GM18507 (cell line): ENCODE measurements around the gene GALNT1.

Experiments
- DNase-seq: peaks from one replicate; pipeline ENCODE4 v3.0.0; 2011; ENCODE audit warnings: low read depth; ENCODE audit not compliant: insufficient read length; ENCODE audit errors: extremely low spot score
- FAIRE-seq: peaks from 2 replicates; lab custom pipeline; 2011; peaks lifted over from hg19 to GRCh38; lab: Jason Lieb, UNC

GALNT1 gene

GRCh38 chr18:35646449-35646848, 64.9 kb downstream of the GALNT1 start:
- no peak for DNase-seq
- no peak for FAIRE-seq

- no peak for DNase-seq
- FAIRE-seq = no peak
These were observed 72.0 kb downstream of the GALNT1 start for GRCh38 chr18:35653392-35654135.

- FAIRE-seq (no peak), DNase-seq (no peak)
These were observed 76.6 kb downstream of the GALNT1 start for GRCh38 chr18:35658112-35658511.

- FAIRE-seq (peak; percentile 53), DNase-seq (no peak)
These were observed 80.1 kb downstream of the GALNT1 start for GRCh38 chr18:35661483-35662146.

- FAIRE-seq = peak; percentile 56
- DNase-seq = no peak
These were observed 80.9 kb downstream of the GALNT1 start for GRCh38 chr18:35662293-35663062.

GRCh38 chr18:35671966-35672603, 90.5 kb downstream of the GALNT1 start:
- no peak for FAIRE-seq
- DNase-seq = no peak

GRCh38 chr18:35672897-35673296, 91.4 kb downstream of the GALNT1 start:
- no peak for FAIRE-seq
- no peak for DNase-seq

- no peak for FAIRE-seq
- DNase-seq = no peak
These were observed 92.1 kb downstream of the GALNT1 start for GRCh38 chr18:35673682-35674081.

- FAIRE-seq (no peak), DNase-seq (no peak)
These were observed 98.6 kb downstream of the GALNT1 start for GRCh38 chr18:35680139-35680551.

- FAIRE-seq (no peak), DNase-seq (no peak)
These were observed 100.8 kb downstream of the GALNT1 start for GRCh38 chr18:35682281-35682867.

GRCh38 chr18:35683021-35683420, 101.5 kb downstream of the GALNT1 start:
- no peak for DNase-seq
- FAIRE-seq = no peak

GRCh38 chr18:35688757-35689156, 107.2 kb downstream of the GALNT1 start:
- FAIRE-seq = peak; percentile 56
- no peak for DNase-seq

GRCh38 chr18:35689728-35690127, 108.2 kb downstream of the GALNT1 start:
- FAIRE-seq (no peak), DNase-seq (no peak)

- FAIRE-seq = no peak
- DNase-seq = no peak
These were observed 110.1 kb downstream of the GALNT1 start for GRCh38 chr18:35691625-35692024.

- no peak for FAIRE-seq
- DNase-seq = no peak
These were observed 111.3 kb downstream of the GALNT1 start for GRCh38 chr18:35692866-35693265.

- FAIRE-seq (peak; percentile 36), DNase-seq (no peak)
These were observed 112.3 kb downstream of the GALNT1 start for GRCh38 chr18:35693829-35694228.

- FAIRE-seq (peak; percentile 26), DNase-seq (no peak)
These were observed 113.3 kb downstream of the GALNT1 start for GRCh38 chr18:35694808-35695207.

- no peak for DNase-seq
- FAIRE-seq = no peak
These were observed 113.8 kb downstream of the GALNT1 start for GRCh38 chr18:35695384-35695783.

- DNase-seq = no peak
These were observed 114.3 kb downstream of the GALNT1 start for GRCh38 chr18:35695803-35696202.

GRCh38 chr18:35696307-35696706, 114.8 kb downstream of the GALNT1 start:
- DNase-seq (no peak), FAIRE-seq (no peak)

More at GRCh38 chr18:35695803-35696202, 114.3 kb downstream of the GALNT1 start:
- no peak for FAIRE-seq
